Ishikawa (cell line): ENCODE data around the gene MACF1.

Source experiments
- CEBPB ChIP-seq: IDR thresholded peaks from 2 replicates; pipeline ENCODE4 v1.6.1; 2012
- CREB1 ChIP-seq: IDR thresholded peaks from 2 replicates; pipeline ENCODE4 v1.6.1; 2012; ENCODE audit warnings: low read depth
- EGR1 ChIP-seq: IDR thresholded peaks from 2 replicates; pipeline ENCODE4 v1.6.1; 2012
- EP300 ChIP-seq: IDR thresholded peaks from 2 replicates; pipeline ENCODE4 v1.6.1; 2012; ENCODE audit warnings: borderline replicate concordance
- FOXM1 ChIP-seq: IDR thresholded peaks from 2 replicates; pipeline ENCODE4 v1.6.1; 2012; ENCODE audit warnings: low read depth, borderline replicate concordance
- NFIC ChIP-seq: IDR thresholded peaks from 2 replicates; pipeline ENCODE4 v1.6.1; 2012
- RAD21 ChIP-seq: IDR thresholded peaks from 2 replicates; pipeline ENCODE4 v1.6.1; 2012; ENCODE audit warnings: low read depth
- TAF1 ChIP-seq: IDR thresholded peaks from 2 replicates; pipeline ENCODE4 v1.6.1; 2012; ENCODE audit warnings: low read depth, mild to moderate bottlenecking
- TCF12 ChIP-seq: IDR thresholded peaks from 2 replicates; pipeline ENCODE4 v1.6.1; 2012; ENCODE audit warnings: low read depth
- TEAD4 ChIP-seq: IDR thresholded peaks from 2 replicates; pipeline ENCODE4 v1.6.1; 2012
- YY1 ChIP-seq: IDR thresholded peaks from 2 replicates; pipeline ENCODE4 v1.6.1; 2012; ENCODE audit warnings: low read depth
- ZBTB7A ChIP-seq: IDR thresholded peaks from 2 replicates; pipeline ENCODE4 v1.6.1; 2012; ENCODE audit warnings: low read depth
- TF ChIP-seq, protein P1 (sequence below): IDR thresholded peaks from 2 replicates; pipeline ENCODE4 v1.6.1; 2012
- TF ChIP-seq, protein P2 (sequence below): IDR thresholded peaks from 2 replicates; pipeline ENCODE4 v1.6.1; 2012
- TF ChIP-seq, protein P3 (sequence below): IDR thresholded peaks from 2 replicates; pipeline ENCODE4 v1.6.1; 2012; ENCODE audit warnings: low read depth, mild to moderate bottlenecking

MACF1 gene

DNA sequence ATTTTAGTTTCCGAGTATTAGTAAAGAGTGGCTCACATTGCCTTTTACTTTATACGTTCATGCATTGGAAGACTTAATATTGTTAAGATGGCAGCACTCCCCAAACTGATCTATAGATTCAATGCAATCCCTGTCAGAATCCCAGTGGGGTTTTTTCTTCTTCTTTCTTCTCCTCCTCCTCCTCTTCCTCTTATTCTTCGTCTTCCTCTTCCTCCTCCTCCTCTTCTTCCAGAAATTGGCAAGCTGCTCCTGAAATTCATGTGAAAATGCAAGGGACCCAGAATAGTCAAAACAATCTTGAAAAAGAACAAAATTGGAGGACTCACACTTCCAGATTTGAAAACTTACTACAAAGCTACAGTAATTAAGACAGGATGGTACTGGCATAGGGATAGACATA, 23.2 kb upstream of the MACF1 start:
- TF ChIP-seq, protein P1, sequence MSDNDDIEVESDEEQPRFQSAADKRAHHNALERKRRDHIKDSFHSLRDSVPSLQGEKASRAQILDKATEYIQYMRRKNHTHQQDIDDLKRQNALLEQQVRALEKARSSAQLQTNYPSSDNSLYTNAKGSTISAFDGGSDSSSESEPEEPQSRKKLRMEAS: no peak
- TF ChIP-seq YY1: no peak
- no peak for TF ChIP-seq TCF12
- no peak for TF ChIP-seq TAF1
- no peak for TF ChIP-seq CEBPB
- no peak for TF ChIP-seq RAD21
- no peak for TF ChIP-seq EGR1
- TF ChIP-seq ZBTB7A: no peak
- TF ChIP-seq, protein P2, sequence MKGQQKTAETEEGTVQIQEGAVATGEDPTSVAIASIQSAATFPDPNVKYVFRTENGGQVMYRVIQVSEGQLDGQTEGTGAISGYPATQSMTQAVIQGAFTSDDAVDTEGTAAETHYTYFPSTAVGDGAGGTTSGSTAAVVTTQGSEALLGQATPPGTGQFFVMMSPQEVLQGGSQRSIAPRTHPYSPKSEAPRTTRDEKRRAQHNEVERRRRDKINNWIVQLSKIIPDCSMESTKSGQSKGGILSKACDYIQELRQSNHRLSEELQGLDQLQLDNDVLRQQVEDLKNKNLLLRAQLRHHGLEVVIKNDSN: no peak
- TF ChIP-seq, protein P3, sequence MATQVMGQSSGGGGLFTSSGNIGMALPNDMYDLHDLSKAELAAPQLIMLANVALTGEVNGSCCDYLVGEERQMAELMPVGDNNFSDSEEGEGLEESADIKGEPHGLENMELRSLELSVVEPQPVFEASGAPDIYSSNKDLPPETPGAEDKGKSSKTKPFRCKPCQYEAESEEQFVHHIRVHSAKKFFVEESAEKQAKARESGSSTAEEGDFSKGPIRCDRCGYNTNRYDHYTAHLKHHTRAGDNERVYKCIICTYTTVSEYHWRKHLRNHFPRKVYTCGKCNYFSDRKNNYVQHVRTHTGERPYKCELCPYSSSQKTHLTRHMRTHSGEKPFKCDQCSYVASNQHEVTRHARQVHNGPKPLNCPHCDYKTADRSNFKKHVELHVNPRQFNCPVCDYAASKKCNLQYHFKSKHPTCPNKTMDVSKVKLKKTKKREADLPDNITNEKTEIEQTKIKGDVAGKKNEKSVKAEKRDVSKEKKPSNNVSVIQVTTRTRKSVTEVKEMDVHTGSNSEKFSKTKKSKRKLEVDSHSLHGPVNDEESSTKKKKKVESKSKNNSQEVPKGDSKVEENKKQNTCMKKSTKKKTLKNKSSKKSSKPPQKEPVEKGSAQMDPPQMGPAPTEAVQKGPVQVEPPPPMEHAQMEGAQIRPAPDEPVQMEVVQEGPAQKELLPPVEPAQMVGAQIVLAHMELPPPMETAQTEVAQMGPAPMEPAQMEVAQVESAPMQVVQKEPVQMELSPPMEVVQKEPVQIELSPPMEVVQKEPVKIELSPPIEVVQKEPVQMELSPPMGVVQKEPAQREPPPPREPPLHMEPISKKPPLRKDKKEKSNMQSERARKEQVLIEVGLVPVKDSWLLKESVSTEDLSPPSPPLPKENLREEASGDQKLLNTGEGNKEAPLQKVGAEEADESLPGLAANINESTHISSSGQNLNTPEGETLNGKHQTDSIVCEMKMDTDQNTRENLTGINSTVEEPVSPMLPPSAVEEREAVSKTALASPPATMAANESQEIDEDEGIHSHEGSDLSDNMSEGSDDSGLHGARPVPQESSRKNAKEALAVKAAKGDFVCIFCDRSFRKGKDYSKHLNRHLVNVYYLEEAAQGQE: no peak
- no peak for TF ChIP-seq FOXM1
- no peak for TF ChIP-seq TEAD4
- TF ChIP-seq NFIC: no peak
- TF ChIP-seq EP300: no peak
- TF ChIP-seq CREB1: no peak

DNA sequence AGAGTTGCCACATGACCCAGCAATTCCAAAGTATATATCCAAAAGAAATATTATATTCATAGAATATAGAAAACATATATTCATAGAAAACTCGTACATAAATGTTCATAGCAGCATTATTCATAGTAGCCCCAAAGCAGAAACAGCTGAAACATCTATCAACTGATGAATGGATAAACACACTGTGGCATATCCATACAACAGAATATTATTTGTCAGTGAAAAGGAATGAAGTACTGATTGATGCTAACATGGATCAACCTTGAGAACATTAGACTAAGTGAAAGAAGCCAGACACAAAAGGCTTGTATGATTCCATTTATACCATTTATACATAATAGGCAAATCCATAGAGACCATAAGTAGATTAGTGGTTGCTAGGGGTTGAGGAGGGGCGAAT, 21.7 kb upstream of the MACF1 start:
- TF ChIP-seq TAF1 (no peak), NFIC (no peak), TCF12 (no peak), EP300 (no peak), CEBPB (no peak), EGR1 (no peak), CREB1 (no peak), FOXM1 (no peak), RAD21 (no peak), TEAD4 (no peak), ZBTB7A (no peak), YY1 (no peak)
- TF ChIP-seq, protein P2: no peak
- TF ChIP-seq, protein P3: no peak
- TF ChIP-seq, protein P1: no peak

DNA sequence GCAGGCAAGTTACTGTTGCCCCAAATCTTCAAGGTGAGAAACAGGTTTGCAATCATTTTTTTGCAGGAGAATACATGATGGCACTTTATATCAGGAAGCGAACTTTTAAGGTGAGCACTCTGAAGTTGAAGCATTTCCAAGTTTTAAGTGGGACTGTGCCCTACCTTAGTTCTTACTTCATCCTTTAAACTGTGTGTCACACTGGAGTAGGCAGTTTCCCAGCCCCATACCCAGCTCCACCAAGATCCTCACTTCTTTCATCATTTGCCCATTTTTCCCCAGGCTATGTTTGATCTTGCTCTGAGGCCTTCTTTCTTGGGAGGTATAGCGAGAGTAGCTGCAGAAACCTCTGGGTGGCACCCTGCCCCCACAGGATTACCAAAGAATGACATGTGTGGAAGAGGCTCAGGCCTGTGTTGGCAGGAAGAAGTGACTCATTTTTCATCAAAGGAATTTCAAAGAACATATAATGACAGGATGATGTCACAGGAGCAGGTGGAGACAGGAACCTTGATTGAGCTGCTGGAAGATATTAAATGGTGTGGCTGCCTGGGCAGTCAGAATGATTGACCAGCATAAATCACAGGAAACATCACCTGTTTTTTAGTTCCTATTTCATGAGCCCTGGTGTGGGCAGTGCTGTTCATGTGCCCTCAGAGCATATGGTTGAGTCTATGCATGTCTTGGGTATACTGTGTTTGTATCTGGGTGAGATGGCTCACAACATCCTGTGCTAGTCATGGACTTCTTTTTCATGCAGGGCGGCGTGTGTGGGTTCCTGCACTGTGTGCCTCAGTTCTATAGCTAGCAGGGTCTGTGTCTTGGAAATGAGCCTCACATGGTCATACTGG, 20.8 kb upstream of the MACF1 start:
- TF ChIP-seq ZBTB7A (no peak), TEAD4 (peak; percentile 77), CREB1 (0 out of 2 replicates have a peak, but pooled peaks have one; percentile 15), YY1 (no peak), RAD21 (peak; percentile 59), TCF12 (peak; percentile 81), CEBPB (peak; percentile 68; the same call in 1 of the 2 replicates), FOXM1 (no peak), TAF1 (no peak), NFIC (peak; percentile 42), EP300 (peak; percentile 71; the same call in 1 of the 2 replicates)
- TF ChIP-seq, protein P3: no peak
- TF ChIP-seq, protein P1: peak; percentile 32; the same call in 1 of the 2 replicates
- TF ChIP-seq, protein P2: no peak
